GM18519 (cell line): ENCODE data around the gene PSMF1.

Experiments
- ATAC-seq: cut with Tn5 transposase; IDR thresholded peaks from one replicate; pipeline ENCODE4 v1.9.1; 2021; ENCODE audit warnings: mild to moderate bottlenecking, moderate library complexity; ENCODE audit not compliant: unreplicated experiment, low FRiP score

Gene PSMF1

GRCh38 chr20:1160991-1161390, 42.6 kb downstream of the PSMF1 start:
- no peak for ATAC-seq

GRCh38 chr20:1163105-1163504, 44.7 kb downstream of the PSMF1 start:
- ATAC-seq = no peak

- no peak for ATAC-seq
Observed at GRCh38 chr20:1163653-1164052, 45.3 kb downstream of the PSMF1 start.

GRCh38 chr20:1164871-1165270, 46.5 kb downstream of the PSMF1 start:
- ATAC-seq = no peak

- ATAC-seq = no peak
Observed at GRCh38 chr20:1165521-1165920, 47.1 kb downstream of the PSMF1 start.

GRCh38 chr20:1165941-1166340, 47.5 kb downstream of the PSMF1 start:
- ATAC-seq = no peak

GRCh38 chr20:1166948-1167720, 48.7 kb downstream of the PSMF1 start:
- ATAC-seq = no peak

- ATAC-seq = no peak
Observed at GRCh38 chr20:1169224-1169623, 50.8 kb downstream of the PSMF1 start.

- no peak for ATAC-seq
Observed at GRCh38 chr20:1171461-1172093, 53.2 kb downstream of the PSMF1 start.

GRCh38 chr20:1173698-1174097, 55.3 kb downstream of the PSMF1 start:
- ATAC-seq = no peak

- ATAC-seq = no peak
Observed at GRCh38 chr20:1174787-1175186, 56.4 kb downstream of the PSMF1 start.

GRCh38 chr20:1177680-1178079, 59.3 kb downstream of the PSMF1 start:
- ATAC-seq = no peak

- ATAC-seq = no peak
Observed at GRCh38 chr20:1178103-1178502, 59.7 kb downstream of the PSMF1 start.

- ATAC-seq = no peak
Observed at GRCh38 chr20:1178623-1179022, 60.2 kb downstream of the PSMF1 start.

- no peak for ATAC-seq
Observed at GRCh38 chr20:1180949-1181348, 62.5 kb downstream of the PSMF1 start.

GRCh38 chr20:1182106-1182505, 63.7 kb downstream of the PSMF1 start:
- no peak for ATAC-seq

GRCh38 chr20:1183153-1183552, 64.8 kb downstream of the PSMF1 start:
- no peak for ATAC-seq

- no peak for ATAC-seq
Observed at GRCh38 chr20:1184260-1184637, 65.8 kb downstream of the PSMF1 start.

- no peak for ATAC-seq
Observed at GRCh38 chr20:1184638-1185315, 66.4 kb downstream of the PSMF1 start, which contains the start of gene TMEM74B. Gene TMEM74B (minus strand): TSS chr20:1184981. CDS start chr20:1183801, 1,180 bp downstream.

- ATAC-seq = no peak
Observed at GRCh38 chr20:1185316-1185741, 66.9 kb downstream of the PSMF1 start.

- no peak for ATAC-seq
Observed at GRCh38 chr20:1185790-1186334, 67.5 kb downstream of the PSMF1 start.
